ENCODE measurements around the gene SMNDC1.
A peak's percentile ranks its signal among the peaks of the same experiment; 100 is the strongest.

Gene SMNDC1

DNA sequence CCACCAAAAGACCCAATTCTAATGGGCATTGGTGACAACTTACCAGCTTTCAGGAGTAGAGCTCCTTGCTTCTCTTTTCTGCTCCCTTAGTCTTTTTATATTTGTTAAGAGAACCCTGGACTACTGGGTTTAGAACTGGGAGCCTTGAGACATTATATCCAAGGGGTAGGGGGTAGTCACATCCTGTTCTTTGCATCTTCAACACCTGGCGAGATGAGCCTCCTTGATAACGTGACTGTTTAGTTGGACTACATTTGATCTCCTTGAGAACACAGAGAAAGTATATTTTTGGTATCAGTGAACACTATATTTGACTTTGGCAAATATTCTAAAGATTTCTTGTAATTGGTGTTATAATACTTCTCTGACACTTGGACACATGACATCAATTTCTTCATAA, 9.0 kb upstream of the SMNDC1 start:
- Histone ChIP-seq H3K4me1 (ENCODE audit: control insufficient read depth in 5 of 5, insufficient read depth in 5 of 5, low read length in 5 of 5) (peaks cover 0 to 10% (median 0%) of the 10 kb centered on the region in 5 donors), H3K27me3 (ENCODE audit: control insufficient read depth in 5 of 5, insufficient read depth in 4 of 5, low read length in 5 of 5) (peaks cover 0 to 8% (median 2%) of the 10 kb centered on the region in 5 donors), H3K9ac (ENCODE audit: low read length in 5 of 5) (no peak overlapping the region), H3K9me3 (ENCODE audit: control insufficient read depth in 5 of 5, low read length in 5 of 5) (no peaks in the 10 kb centered on the region), H3K27ac (ENCODE audit: low read depth, low read length) (no peak overlapping the region), H3K4me3 (ENCODE audit: low read depth in 1 of 5, low read length in 5 of 5) (no peak overlapping the region), H3K36me3 (ENCODE audit: control insufficient read depth in 5 of 5, insufficient read depth in 5 of 5, low read length in 5 of 5) (no peaks in the 10 kb centered on the region)

DNA sequence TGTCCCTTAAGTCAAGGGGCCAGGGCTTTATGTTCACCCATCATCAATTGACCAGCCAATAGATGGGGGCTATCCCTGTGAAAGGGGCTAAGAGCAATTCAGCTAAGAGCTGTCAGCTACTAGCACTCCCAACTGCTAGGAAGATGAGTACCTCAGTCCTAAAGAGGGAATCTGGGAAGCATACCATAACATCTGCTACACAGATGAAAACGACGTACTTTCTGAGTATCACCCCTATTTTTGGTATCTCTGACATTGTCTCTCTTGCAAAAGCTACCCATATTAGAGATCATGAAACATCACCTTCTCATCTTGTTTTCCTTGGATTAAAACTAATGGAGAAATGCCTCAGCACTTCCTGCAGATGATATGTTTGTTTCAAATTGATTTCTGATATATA, 7.5 kb upstream of the SMNDC1 start:
- Histone ChIP-seq H3K27me3 (ENCODE audit: control insufficient read depth in 5 of 5, insufficient read depth in 4 of 5, low read length in 5 of 5) (peaks cover 0 to 4% (median 2%) of the 10 kb centered on the region in 5 donors), H3K36me3 (ENCODE audit: control insufficient read depth in 5 of 5, insufficient read depth in 5 of 5, low read length in 5 of 5) (no peaks in the 10 kb centered on the region), H3K4me3 (ENCODE audit: low read depth in 1 of 5, low read length in 5 of 5) (no peak overlapping the region), H3K9me3 (ENCODE audit: control insufficient read depth in 5 of 5, low read length in 5 of 5) (no peaks in the 10 kb centered on the region), H3K4me1 (ENCODE audit: control insufficient read depth in 5 of 5, insufficient read depth in 5 of 5, low read length in 5 of 5) (peaks cover 0 to 14% (median 0%) of the 10 kb centered on the region in 5 donors), H3K27ac (ENCODE audit: low read depth, low read length) (no peak overlapping the region), H3K9ac (ENCODE audit: low read length in 5 of 5) (no peak overlapping the region)

DNA sequence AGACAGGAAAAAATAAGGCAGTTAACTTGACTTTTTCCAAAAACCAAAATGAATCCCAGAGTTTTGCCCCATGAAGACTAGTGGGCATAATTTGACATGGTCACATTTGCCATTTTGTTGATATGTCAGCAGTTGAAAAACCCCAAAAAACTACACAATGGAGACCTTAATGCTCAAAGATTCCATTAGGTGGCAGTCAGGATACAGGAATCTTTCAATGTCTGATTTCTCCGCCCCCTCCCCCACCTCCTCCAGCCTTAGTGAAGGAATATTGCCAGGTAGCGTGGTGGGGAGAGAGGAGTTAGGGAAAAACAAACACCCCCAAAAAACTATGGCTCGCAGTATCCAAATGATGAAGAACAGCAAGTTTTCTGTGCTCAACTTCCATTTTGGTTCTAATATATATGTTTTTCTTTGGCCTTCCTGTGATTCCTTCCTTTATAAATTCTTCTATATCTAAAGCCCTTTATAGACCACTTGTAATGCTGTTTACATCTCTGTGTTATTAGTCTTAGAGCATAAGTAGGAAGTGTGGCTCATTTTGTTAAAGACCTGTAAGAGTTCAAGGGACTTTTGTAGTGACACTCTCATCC, 6.7 kb upstream of the SMNDC1 start:
- Histone ChIP-seq H3K27ac (ENCODE audit: low read depth, low read length) (peak overlapping the region; percentile 17), H3K9ac (ENCODE audit: low read length in 5 of 5) (no peak overlapping the region), H3K9me3 (ENCODE audit: control insufficient read depth in 5 of 5, low read length in 5 of 5) (no peaks in the 10 kb centered on the region), H3K4me1 (ENCODE audit: control insufficient read depth in 5 of 5, insufficient read depth in 5 of 5, low read length in 5 of 5) (peaks cover 0 to 14% (median 0%) of the 10 kb centered on the region in 5 donors), H3K36me3 (ENCODE audit: control insufficient read depth in 5 of 5, insufficient read depth in 5 of 5, low read length in 5 of 5) (no peaks in the 10 kb centered on the region), H3K27me3 (ENCODE audit: control insufficient read depth in 5 of 5, insufficient read depth in 4 of 5, low read length in 5 of 5) (peaks cover 0 to 4% (median 2%) of the 10 kb centered on the region in 5 donors), H3K4me3 (ENCODE audit: low read depth in 1 of 5, low read length in 5 of 5) (no peak overlapping the region)

DNA sequence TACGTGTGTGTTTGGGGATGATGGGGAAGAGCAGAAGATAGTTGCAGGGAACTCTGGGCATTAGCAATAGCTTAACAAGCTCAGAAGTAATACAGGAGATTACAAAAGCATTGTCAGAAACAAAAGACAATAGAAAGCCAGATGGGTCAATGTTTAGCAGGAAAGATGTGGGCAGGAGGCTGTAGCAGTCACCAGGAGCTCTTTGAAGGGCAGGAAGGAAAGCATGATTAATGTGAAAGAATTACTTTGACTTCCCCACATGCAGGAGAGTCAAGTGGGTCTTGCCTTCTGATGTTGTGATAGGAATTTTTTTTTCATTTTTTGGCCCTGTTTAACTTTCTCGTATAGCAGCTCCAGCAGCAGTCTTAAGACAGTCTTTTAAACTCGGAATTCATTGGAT, 6.0 kb upstream of the SMNDC1 start:
- H3K4me1 ChIP-seq (ENCODE audit: control insufficient read depth in 5 of 5, insufficient read depth in 5 of 5, low read length in 5 of 5): peaks cover 0 to 18% (median 0%) of the 10 kb centered on the region in 5 donors
- H3K9me3 ChIP-seq (ENCODE audit: control insufficient read depth in 5 of 5, low read length in 5 of 5): no peaks in the 10 kb centered on the region
- no peak overlapping the region for H3K4me3 ChIP-seq (ENCODE audit: low read depth in 1 of 5, low read length in 5 of 5)
- no peaks in the 10 kb centered on the region for H3K36me3 ChIP-seq (ENCODE audit: control insufficient read depth in 5 of 5, insufficient read depth in 5 of 5, low read length in 5 of 5)
- H3K27me3 ChIP-seq (ENCODE audit: control insufficient read depth in 5 of 5, insufficient read depth in 4 of 5, low read length in 5 of 5): peaks cover 0 to 4% (median 2%) of the 10 kb centered on the region in 5 donors
- H3K9ac ChIP-seq (ENCODE audit: low read length in 5 of 5): peak overlapping the region in 1 of 5 donors; percentile 8
- H3K27ac ChIP-seq (ENCODE audit: low read depth, low read length): peak overlapping the region; percentile 17

DNA sequence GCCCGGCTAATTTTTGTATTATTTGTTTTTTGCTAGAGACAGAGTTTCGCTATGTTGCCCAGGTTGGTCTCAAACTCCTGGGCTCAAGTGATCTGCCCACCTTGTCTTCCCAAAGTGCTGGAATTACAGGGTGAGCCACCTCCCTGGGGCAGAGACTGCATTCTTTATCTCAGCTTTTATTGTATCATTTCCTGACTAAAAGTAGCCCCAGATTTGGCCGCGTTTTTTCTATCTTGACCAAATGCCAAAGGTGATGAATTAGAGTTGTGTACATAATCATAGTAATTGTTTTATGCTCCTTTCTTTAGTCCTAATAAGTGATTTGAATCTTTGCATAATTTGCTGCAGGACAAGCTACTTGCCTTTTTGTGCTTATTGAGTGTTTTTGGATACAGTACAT, 3.1 kb upstream of the SMNDC1 start:
- Histone ChIP-seq H3K9me3 (ENCODE audit: control insufficient read depth in 5 of 5, low read length in 5 of 5) (no peaks in the 10 kb centered on the region), H3K4me1 (ENCODE audit: control insufficient read depth in 5 of 5, insufficient read depth in 5 of 5, low read length in 5 of 5) (peaks cover 0 to 31% (median 18%) of the 10 kb centered on the region in 5 donors), H3K4me3 (ENCODE audit: low read depth in 1 of 5, low read length in 5 of 5) (no peak overlapping the region), H3K27ac (ENCODE audit: low read depth, low read length) (no peak overlapping the region), H3K36me3 (ENCODE audit: control insufficient read depth in 5 of 5, insufficient read depth in 5 of 5, low read length in 5 of 5) (peaks cover 0 to 1% (median 0%) of the 10 kb centered on the region in 5 donors), H3K27me3 (ENCODE audit: control insufficient read depth in 5 of 5, insufficient read depth in 4 of 5, low read length in 5 of 5) (peaks cover 0 to 4% (median 0%) of the 10 kb centered on the region in 5 donors), H3K9ac (ENCODE audit: low read length in 5 of 5) (no peak overlapping the region)

DNA sequence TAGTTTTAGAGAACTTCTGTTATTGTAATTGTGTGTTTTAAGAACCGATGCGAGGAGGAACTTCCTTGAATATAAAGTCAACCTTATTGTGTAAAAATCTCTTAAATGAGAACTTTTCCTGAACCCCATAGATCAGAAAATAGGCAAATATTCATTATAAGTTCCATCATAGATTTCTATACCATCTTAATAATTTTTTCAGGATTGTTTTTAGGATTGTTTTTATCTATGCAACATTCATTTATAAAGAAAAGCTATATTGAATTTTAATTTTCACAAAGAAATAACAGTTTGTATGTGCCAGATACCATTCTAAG, 1.7 kb upstream of the SMNDC1 start:
- no peak overlapping the region for H3K27ac ChIP-seq (ENCODE audit: low read depth, low read length)
- peaks cover 0 to 4% (median 0%) of the 10 kb centered on the region in 5 donors for H3K27me3 ChIP-seq (ENCODE audit: control insufficient read depth in 5 of 5, insufficient read depth in 4 of 5, low read length in 5 of 5)
- no peak overlapping the region for H3K9ac ChIP-seq (ENCODE audit: low read length in 5 of 5)
- peaks cover 0 to 35% (median 26%) of the 10 kb centered on the region in 5 donors for H3K4me1 ChIP-seq (ENCODE audit: control insufficient read depth in 5 of 5, insufficient read depth in 5 of 5, low read length in 5 of 5)
- no peak overlapping the region for H3K4me3 ChIP-seq (ENCODE audit: low read depth in 1 of 5, low read length in 5 of 5)
- no peaks in the 10 kb centered on the region for H3K9me3 ChIP-seq (ENCODE audit: control insufficient read depth in 5 of 5, low read length in 5 of 5)
- H3K36me3 ChIP-seq (ENCODE audit: control insufficient read depth in 5 of 5, insufficient read depth in 5 of 5, low read length in 5 of 5): peaks cover 1 to 14% (median 8%) of the 10 kb centered on the region in 5 donors

DNA sequence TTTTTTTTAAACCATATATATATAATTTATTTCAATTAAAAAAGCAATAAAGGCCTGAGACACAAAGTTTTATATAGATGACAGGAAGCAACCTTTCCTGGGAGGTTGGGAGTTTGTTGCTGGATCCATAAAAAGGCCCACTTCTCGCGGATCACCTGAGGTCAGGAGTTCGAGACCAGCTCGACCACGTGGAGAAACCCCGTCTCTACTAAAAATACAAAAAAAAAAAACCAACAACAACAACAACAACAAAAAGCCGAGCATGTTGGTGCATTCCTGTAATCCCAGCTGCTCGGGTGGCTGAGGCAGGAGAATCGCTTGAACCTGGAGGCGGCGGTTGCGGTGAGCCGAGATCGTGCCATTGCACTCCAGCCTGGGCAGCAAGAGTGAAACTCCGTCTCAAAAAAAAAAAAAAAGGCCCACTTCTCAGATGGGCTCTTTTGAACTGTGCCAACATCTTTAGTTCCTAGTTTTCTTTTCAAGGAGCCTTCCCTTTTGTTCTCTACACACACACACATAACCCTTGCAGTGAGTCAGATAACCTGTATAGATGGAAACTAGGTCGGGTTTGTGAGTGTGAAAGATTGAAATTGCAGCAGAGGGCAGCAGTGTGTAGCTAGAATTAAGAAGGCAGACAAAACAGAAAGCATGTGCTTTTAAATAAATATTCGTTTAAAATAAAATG, 1.2 kb upstream of the SMNDC1 start:
- Histone ChIP-seq H3K27ac (ENCODE audit: low read depth, low read length) (peak overlapping the region; percentile 89), H3K4me3 (ENCODE audit: low read depth in 1 of 5, low read length in 5 of 5) (peak overlapping the region in 2 of 5 donors; percentile 18 to 81), H3K36me3 (ENCODE audit: control insufficient read depth in 5 of 5, insufficient read depth in 5 of 5, low read length in 5 of 5) (peaks cover 6 to 15% (median 11%) of the 10 kb centered on the region in 5 donors)

DNA sequence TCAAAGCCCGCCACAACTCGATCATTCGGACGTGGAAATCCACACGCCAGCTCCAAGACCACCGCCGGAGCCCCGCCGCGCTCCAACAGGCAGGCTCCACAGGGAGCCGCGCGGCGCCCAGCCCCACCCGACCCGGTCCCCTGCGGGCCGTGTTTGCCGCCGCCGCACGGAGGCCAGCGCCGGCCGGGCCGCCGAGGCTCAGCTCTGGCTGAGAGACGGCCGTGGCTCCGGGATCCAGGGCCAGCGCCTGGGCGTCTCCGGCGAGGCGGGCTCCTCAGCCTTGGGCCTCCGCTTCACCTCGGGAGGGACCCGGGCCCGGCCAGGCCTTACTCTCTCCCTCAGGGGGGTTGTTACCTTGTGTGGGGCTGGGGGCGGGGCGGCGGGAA, 333 bp downstream of the SMNDC1 start:
- H3K4me3 ChIP-seq (ENCODE audit: low read depth in 1 of 5, low read length in 5 of 5): peak overlapping the region; percentile 81 to 94 (median 91)
- peak overlapping the region; percentile 39 to 97 (median 95) for H3K9ac ChIP-seq (ENCODE audit: low read length in 5 of 5)
- peaks cover 6 to 24% (median 19%) of the 10 kb centered on the region in 5 donors for H3K36me3 ChIP-seq (ENCODE audit: control insufficient read depth in 5 of 5, insufficient read depth in 5 of 5, low read length in 5 of 5)
- no peaks in the 10 kb centered on the region for H3K9me3 ChIP-seq (ENCODE audit: control insufficient read depth in 5 of 5, low read length in 5 of 5)
- peaks cover 0 to 45% (median 39%) of the 10 kb centered on the region in 5 donors for H3K4me1 ChIP-seq (ENCODE audit: control insufficient read depth in 5 of 5, insufficient read depth in 5 of 5, low read length in 5 of 5)
- H3K27ac ChIP-seq (ENCODE audit: low read depth, low read length): peak overlapping the region; percentile 89
- no peaks in the 10 kb centered on the region for H3K27me3 ChIP-seq (ENCODE audit: control insufficient read depth in 5 of 5, insufficient read depth in 4 of 5, low read length in 5 of 5)

More for the DNA sequence above, 1.2 kb upstream of the SMNDC1 start:
- H3K4me1 ChIP-seq (ENCODE audit: control insufficient read depth in 5 of 5, insufficient read depth in 5 of 5, low read length in 5 of 5): peaks cover 0 to 31% (median 31%) of the 10 kb centered on the region in 5 donors
- peak overlapping the region in 3 of 5 donors; percentile 12 to 95 (median 71) for H3K9ac ChIP-seq (ENCODE audit: low read length in 5 of 5)
- no peaks in the 10 kb centered on the region for H3K9me3 ChIP-seq (ENCODE audit: control insufficient read depth in 5 of 5, low read length in 5 of 5)
- H3K27me3 ChIP-seq (ENCODE audit: control insufficient read depth in 5 of 5, insufficient read depth in 4 of 5, low read length in 5 of 5): peaks cover 0 to 4% (median 0%) of the 10 kb centered on the region in 5 donors

DNA sequence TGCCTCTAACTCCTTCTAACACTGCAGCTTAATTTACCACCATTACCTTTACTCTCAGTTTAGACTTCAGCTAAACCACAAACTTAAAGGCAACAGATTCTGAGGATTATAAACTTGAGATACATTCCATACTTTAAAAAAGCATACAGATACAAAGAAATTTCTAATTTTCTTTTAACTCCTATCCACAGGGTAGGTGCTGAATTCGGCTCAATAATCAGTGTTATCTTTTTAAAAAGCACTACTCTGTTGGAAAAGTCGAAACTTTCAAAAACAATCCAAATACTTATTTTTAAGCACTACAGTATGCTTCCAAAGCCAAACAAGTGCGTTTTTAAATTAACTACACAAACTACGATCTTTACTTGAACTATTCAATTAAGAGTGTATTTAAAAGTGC, 1.0 kb downstream of the SMNDC1 start:
- Histone ChIP-seq H3K36me3 (ENCODE audit: control insufficient read depth in 5 of 5, insufficient read depth in 5 of 5, low read length in 5 of 5) (peaks cover 11 to 30% (median 21%) of the 10 kb centered on the region in 5 donors), H3K4me3 (ENCODE audit: low read depth in 1 of 5, low read length in 5 of 5) (peak overlapping the region; percentile 81 to 94 (median 91)), H3K9ac (ENCODE audit: low read length in 5 of 5) (peak overlapping the region; percentile 39 to 97 (median 95)), H3K9me3 (ENCODE audit: control insufficient read depth in 5 of 5, low read length in 5 of 5) (no peaks in the 10 kb centered on the region), H3K27me3 (ENCODE audit: control insufficient read depth in 5 of 5, insufficient read depth in 4 of 5, low read length in 5 of 5) (no peaks in the 10 kb centered on the region), H3K4me1 (ENCODE audit: control insufficient read depth in 5 of 5, insufficient read depth in 5 of 5, low read length in 5 of 5) (peaks cover 0 to 52% (median 46%) of the 10 kb centered on the region in 5 donors), H3K27ac (ENCODE audit: low read depth, low read length) (peak overlapping the region; percentile 89)

DNA sequence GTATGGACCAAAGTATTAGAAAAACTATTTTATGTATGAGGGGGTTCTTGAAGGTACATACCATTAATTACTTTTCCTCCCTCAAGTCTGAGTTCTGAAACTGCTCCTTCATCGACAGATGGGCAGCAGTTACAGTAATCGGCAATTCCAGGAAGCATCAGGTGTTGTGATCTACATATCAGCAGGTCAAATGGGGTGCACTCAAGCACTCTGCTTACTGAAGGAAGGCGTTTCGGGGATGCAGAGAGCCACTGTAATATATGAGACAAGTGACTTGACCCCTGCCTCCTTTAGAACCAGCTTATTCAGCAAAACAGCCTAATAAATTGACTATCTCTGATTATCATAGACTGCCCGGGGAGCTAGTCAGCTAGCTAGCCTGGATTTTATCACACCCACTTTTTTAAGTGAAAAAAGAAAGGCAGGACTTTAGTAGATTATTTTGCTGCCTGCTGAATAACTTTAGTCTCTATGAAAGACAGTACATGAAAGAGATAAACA, 4.2 kb downstream of the SMNDC1 start:
- Histone ChIP-seq H3K36me3 (ENCODE audit: control insufficient read depth in 5 of 5, insufficient read depth in 5 of 5, low read length in 5 of 5) (peaks cover 32 to 54% (median 43%) of the 10 kb centered on the region in 5 donors), H3K27ac (ENCODE audit: low read depth, low read length) (peak overlapping the region; percentile 5), H3K4me1 (ENCODE audit: control insufficient read depth in 5 of 5, insufficient read depth in 5 of 5, low read length in 5 of 5) (peaks cover 0 to 51% (median 42%) of the 10 kb centered on the region in 5 donors)

More for the DNA sequence above, 4.2 kb downstream of the SMNDC1 start:
- Histone ChIP-seq H3K27me3 (ENCODE audit: control insufficient read depth in 5 of 5, insufficient read depth in 4 of 5, low read length in 5 of 5) (no peaks in the 10 kb centered on the region), H3K9ac (ENCODE audit: low read length in 5 of 5) (peak overlapping the region in 4 of 5 donors; percentile 17 to 66 (median 44)), H3K4me3 (ENCODE audit: low read depth in 1 of 5, low read length in 5 of 5) (no peak overlapping the region), H3K9me3 (ENCODE audit: control insufficient read depth in 5 of 5, low read length in 5 of 5) (no peaks in the 10 kb centered on the region)

Data from subcutaneous abdominal adipose tissue (tissue), 5 donors.